ENCODE measurements around the gene NBEAL2.
"Not testable (repeated sequence)": the region's sequence is repeated elsewhere in the genome, so short reads cannot be mapped to it uniquely, and the experiment has no call there.

GRCh38 chr3:46964038-46964590 is 15.4 kb upstream of the NBEAL2 start:
- TF ChIP-seq CTCF, POLR2A (IDR thresholded peaks at IDR 0.05): not testable (repeated sequence)
